Kidney tubule cell (primary cell): Measurements from ENCODE around the gene ZCCHC7.
A peak's percentile ranks its signal among the peaks of the same experiment; 100 is the strongest.
"Not testable (repeated sequence)": the region's sequence is repeated elsewhere in the genome, so short reads cannot be mapped to it uniquely, and the experiment has no call there.

Experiments
- DNase-seq: peaks from one replicate; pipeline ENCODE4 v3.0.0-alpha.2; 2018; ENCODE audit warnings: low spot score

The ZCCHC7 gene

DNA sequence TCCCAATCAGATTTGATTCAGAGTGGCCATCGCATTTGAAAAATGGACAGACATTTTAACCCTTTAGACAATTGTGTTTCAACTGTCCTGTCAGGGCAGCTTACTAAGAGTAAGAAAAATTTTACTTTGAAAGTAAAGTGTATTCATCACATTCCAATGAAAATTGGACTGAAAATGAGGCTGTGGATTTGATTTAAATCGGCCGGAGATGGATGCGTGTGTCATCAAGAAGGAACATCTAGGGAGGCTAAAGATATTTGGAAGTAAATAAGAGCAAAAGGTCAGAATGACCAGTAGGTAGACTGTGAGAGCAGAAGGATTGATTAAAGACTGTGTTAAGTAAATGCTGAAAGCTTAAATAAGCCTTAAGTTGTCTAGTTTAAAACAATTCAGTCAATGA, 1.5 kb downstream of the ZCCHC7 start:
- no peak for DNase-seq

DNA sequence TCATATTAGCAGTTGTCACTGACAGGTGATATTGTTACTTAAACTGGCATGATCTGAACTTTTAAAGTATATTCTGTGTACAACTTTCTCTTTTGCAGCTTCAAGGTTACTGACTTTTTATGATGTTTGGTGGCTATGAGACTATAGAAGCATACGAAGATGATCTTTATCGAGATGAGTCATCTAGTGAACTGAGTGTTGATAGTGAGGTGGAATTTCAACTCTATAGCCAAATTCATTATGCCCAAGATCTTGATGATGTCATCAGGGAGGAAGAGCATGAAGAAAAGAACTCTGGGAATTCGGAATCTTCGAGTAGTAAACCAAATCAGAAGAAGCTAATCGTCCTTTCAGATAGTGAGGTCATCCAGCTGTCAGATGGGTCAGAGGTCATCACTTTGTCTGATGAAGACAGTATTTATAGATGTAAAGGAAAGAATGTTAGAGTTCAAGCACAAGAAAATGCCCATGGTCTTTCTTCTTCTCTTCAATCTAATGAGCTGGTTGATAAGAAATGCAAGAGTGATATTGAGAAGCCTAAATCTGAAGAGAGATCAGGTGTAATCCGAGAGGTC, 5.9 kb downstream of the ZCCHC7 start:
- no peak for DNase-seq

DNA sequence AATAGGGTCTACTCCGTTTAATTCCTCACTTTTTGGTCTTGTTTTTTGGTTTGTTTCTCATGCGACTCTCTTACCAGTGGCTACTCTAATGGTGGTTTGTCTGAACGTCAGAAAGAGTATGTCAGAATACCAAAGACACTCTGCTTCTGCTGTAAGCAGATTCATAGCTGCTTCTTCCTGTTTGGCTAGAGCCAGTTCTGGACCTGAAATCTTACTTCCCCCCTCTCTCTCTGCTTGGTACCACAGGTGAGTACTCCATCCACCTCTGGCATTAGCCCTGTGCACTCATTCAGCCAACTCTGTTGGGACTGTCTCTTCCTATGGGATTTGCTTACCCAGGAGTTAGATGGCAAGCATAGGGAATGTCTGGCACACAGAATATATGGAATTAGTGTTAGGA, 6.6 kb downstream of the ZCCHC7 start:
- DNase-seq, result no peak

DNA sequence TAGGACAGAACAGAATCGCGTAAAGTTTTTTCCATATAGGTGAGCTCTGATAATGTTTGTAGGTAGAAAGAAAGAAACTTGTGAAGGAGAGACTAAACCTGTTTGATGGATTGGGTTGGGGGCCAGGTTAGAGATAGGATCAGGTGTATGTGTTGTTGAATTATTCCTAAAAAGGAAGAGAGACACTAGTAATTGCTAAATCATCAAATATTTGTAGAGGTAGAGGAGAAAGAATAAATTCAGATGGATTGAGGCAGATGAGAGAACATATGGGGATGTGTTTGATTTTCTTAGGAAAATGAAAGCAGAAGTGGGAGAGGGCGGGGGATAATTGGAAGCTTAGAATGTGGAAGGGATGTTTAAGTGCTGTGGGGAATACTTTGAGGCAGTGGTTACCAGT, 7.7 kb downstream of the ZCCHC7 start:
- no peak for DNase-seq

DNA sequence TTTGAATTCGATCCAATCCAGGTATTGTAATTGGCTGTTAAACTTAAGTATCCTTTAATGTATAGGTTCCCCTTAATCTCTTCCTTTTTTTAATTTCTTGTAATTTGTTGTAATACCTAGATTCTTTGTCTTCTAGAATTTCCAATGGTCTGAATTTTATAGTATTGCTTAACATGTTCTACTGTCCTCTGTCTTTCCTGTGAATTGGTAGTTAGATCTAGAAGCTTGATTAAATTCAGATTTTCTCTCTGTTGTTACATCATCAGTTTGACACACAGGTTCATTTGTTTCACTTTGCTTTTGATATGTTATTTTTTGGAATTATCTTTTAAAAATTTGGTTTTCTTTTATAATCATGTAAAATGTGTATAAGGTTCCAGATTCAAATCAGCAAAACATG, 13.8 kb downstream of the ZCCHC7 start:
- DNase-seq, result no peak

DNA sequence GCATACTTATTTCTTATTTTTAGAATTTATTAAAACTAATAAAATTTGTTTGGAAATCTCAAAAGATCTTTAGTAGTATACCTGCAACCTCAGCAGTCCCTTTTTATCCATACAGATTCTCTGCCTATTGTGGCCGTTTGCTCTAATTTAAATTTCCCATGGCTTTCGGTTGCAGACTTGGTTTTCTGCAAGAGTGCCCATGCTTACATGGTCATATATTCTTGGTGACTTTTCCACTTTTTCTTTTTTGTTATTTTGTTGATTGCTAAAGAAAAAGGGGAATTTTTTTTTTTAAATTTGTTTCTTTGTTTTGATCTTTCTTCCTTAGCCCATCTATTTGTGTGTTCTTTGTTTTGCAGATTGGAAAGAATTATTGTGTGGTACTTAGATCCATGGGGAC, 20.6 kb downstream of the ZCCHC7 start:
- no peak for DNase-seq

DNA sequence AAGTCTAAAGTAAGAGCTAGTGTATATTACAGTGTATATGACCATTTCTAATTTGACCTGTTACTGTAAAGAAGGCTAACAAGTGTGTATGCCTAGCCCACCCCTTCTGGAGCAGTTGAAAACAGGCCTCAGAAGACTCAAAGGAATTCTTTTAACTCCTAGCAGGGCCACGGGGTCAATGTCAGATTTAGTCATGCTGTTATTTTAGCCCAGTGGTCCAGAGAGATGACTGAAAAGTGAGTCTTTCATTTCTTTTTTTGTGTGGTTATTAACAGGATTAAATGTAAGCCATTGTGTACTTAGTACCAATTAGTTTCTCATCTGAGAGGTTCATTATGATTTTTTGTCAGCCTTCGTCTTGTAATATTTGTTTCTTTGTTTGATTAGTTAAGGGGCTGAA, 24.4 kb downstream of the ZCCHC7 start:
- DNase-seq, result peak; percentile 67

DNA sequence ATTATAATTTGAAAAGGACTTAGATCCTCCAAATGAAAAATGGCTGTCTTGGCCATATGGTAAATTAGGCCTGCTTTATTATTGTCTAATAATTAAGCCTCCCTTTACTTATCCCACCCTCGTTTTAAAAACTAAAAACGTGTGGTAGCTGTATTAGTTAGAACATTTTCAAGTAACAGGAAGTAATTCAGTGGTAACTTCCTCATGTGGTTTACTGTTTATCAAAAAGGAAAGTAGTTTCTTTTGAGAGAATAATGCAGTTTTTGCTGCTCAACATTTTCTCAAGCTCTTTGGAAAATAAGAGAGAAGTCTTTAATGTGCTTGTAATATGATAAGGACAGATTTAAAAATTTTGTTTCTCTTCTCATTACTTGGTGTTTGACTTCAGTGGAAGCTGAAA, 26.0 kb downstream of the ZCCHC7 start:
- DNase-seq, result peak; percentile 6

DNA sequence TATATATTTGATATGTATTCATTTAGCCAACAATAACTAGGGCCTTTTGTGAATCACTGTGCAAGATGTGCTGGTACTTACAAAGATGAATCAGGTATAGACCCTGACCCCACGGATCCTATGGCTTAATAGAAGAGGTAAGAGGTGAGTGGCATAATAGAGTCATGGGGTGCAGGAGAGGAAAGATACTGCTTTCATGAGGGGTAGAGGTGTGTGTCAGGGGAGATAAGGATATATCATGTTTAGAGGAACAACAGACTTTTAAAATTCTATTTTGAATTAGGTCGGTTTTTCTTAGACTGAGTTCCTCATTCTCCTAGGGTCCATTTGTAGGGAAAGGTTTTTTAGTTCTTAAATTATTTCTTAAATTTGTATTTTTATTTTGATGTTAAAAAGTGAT, 27.8 kb downstream of the ZCCHC7 start:
- DNase-seq, result no peak

DNA sequence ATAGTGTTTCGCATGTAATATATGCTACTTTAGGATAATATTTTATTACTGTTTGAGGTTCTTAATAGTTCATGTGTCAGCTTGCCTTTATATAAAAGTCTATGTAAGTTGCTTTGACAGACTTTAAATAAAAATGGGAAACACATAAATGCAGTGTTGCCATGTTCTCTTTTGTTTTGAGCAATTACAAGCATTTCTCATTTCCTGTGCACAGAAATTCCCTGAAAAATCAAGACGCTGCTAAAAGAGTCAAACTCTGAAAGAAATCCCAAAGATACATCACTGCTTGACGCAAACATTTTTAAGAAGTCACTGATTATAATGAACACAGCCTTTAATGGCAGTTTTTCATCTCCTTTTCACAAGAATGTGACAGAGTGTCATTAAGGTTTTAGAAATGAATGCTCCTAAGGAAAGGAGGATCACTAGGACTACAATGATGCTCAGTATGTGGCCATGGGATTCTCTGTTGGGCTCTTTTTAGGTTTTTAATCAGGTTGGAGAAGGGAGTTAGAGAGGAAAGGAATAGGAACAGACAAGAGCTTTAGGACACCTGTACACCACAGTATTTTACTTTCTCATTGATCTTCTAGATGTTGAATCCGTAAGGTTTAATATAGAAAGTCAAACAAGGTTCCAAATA, 29.4 kb downstream of the ZCCHC7 start:
- DNase-seq, result no peak

DNA sequence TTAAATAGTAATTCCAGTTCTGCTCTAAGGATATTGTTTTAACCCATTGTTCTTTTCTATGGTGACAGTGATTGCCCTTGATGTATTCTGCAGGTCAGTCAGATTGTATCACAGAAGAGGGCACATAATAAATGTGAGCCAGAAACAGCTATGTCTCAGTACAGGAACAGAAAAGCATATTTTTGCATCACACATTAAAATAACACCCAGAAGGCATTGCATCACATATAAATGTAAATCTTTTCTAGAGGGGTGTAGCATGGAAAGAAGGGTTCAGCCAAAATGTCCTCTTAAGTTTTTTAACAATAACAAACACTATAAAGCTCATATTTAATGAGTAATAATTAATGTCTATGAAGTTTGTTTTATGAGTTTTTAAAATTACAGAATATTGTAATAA, 30.0 kb downstream of the ZCCHC7 start:
- no peak for DNase-seq

DNA sequence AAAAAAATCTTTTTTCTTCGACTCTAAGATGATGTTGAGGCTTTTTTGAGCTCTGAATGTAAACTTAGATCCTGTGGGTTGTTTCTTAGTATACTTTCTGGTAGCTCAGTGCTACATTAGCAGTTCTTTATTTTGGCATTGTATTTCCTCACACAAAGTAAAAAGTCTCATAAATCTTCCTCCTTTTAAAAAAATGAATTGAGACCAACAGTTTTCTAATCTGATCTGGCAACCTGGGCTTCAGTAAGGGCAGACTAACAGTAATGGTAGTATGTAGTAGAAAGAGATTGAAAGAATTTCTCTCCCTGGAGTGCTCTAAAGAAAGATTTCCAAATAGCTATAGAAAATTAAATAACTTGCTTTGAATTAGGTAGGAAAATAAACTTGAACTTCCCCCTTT, 31.4 kb downstream of the ZCCHC7 start:
- DNase-seq, result no peak

DNA sequence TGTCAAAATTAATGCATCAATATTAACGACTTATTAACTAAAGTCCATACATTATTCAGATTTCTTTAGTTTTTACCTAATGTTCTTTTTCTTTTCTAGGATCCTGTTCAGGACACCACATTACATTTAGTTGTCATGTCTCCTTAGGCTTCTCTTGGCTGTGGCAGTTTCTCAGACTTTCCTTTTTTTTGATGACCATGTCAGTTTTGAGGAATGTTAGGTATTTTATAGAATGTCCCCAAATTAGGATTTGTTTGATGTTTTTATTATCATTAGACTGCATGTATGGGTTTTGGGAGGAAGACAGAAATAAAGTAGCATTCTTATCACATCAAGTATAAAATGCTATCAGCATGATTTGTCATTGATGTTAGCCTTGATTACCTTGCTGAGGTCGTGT, 32.0 kb downstream of the ZCCHC7 start:
- DNase-seq, result no peak

DNA sequence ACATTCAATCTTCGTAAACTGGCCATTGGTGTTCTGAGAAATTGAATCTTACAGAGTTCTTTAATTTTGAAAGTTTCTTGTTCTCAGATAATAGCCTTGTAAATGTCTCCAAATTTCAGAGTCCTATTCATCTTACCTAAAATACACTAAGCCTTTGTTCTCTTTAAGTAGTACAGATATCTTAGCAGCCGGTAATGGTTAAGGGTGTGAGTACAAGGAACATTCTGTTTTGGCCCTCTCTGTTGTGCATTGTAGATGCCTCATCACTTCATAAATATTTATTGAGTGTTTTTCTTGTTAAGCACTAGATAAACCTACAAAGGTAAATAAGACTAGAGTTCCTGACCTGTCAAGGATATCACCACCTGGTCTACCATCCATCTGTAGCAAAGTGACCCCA, 35.2 kb downstream of the ZCCHC7 start:
- DNase-seq, result no peak

DNA sequence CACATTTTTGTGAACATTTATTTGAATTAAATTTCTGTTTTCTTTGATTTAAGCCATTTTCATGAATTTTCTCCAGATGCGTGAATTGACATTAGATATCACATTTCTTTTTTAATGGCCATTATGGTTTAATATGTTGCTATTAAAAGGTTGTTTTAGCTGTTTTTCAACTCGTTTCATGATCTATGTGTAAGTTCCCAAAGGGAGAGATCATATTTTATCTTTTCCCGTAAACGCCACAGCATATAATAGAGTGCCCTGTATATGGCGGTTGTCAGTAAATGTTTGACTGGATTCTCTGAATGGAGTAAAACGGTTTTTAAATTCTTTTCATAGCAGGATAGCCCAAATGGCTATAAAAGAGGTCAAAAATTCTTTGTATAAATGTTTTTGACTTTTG, 35.8 kb downstream of the ZCCHC7 start:
- DNase-seq, result no peak

DNA sequence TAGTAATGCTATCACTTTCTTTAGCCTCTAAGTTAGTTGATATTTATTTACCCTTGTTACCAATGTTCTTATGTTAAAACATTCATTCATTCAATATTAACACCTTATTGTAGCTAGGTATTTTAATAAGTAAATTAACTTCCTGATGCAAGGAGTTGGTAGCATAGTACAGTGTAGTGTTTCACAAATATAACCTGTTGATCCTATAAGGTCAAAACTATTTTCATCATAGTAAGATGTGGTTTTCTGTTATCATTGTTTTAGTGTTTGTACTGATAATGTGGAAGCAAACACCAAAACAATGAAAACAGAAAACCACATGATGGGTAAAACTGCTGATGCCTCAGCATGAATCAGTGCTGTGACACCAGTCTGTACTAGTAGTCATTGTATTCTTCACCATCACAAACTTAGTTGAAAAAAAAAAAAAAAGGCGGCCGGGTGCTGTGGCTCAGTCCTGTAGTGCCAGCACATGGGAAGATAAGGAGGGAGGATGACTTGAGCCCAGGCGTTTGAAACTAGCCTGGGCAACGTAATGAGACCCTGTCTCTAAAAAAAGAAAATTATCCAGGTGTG, 36.5 kb downstream of the ZCCHC7 start:
- peak; percentile 23 for DNase-seq

DNA sequence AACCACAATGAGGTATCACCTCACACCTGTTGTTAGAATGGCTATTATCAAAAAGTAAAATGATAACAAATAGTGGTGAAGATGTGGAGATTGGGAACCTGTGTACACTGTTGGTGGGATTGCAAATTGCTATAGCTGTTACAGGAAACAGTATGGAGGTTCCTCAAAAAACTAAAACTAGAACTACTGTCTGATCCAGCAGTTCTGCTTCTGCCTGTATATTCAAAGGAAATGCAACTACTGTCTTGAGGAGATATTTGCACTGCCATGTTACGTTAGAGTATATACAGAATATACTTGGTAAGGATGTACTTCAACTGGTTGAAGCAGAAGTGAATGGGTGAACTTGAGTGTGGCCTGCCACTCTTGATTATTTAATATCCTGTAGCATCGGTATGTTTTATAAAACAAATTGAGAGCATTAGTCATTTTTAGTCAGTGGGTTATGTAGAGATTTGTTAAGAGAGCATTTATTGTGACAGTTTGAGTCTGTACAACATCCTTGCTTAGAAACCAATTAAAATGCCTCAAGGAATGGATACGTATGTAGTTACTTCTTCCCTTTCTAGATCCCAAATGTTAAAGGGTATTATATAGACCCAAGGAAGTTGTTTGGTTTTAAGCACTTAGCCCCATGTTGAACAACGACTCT, 37.5 kb downstream of the ZCCHC7 start:
- no peak for DNase-seq

DNA sequence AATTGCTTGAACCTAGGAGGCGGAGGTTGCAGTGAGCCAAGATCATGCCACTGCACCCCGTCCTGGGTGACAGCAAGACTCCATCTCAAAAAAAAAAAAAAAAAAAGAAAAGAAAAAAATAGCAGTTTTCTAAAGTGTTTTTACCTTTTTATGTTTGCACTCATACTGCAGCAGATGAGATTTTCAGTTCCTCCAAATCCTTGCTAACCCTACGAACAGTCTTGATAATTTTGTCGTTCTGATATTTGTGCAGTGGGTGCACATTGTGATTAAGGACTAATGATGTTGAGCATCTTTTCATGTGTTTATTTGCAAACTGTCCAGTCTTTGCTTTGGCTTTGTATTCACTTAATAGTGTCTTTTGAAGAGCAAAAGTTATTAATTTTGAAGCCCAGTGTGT, 42.9 kb downstream of the ZCCHC7 start:
- DNase-seq, result no peak

DNA sequence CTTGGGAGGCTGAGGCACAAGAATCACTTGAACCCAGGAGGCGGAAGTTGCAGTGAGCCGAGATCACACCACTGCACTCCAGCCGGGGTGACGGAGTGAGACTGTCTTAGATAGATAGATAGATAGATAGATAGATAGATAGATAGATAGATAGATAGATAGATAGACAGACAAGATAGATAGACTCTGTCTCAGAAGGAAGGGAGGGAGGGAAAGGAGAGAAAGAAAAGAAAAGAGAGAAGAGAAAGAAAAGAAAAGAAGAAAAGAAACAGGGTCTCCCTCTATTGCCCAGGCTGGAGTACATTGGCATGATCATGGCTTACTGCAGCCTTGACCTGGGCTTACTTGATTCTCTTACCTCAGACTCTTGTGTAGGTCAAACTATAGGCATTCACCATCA, 44.0 kb downstream of the ZCCHC7 start:
- DNase-seq, result not testable (repeated sequence)

DNA sequence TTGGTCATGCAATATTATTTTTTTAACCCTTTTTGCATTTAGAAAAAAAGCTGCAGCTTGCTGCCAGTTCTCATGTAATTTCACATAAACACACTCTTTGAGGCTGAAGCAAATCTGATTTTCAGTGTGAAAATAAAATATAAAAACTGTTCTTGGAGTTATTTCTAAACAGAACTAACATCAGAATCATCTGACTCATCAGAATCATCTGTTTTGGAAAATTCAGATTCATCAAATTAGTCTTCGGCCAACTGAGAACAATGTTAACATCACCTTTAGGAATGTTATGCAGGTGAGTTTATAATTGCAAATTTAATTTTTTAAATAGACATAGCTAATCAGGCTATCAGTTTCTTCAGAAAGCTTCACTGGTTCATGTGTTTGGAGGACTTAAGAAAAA, 45.3 kb downstream of the ZCCHC7 start:
- no peak for DNase-seq

DNA sequence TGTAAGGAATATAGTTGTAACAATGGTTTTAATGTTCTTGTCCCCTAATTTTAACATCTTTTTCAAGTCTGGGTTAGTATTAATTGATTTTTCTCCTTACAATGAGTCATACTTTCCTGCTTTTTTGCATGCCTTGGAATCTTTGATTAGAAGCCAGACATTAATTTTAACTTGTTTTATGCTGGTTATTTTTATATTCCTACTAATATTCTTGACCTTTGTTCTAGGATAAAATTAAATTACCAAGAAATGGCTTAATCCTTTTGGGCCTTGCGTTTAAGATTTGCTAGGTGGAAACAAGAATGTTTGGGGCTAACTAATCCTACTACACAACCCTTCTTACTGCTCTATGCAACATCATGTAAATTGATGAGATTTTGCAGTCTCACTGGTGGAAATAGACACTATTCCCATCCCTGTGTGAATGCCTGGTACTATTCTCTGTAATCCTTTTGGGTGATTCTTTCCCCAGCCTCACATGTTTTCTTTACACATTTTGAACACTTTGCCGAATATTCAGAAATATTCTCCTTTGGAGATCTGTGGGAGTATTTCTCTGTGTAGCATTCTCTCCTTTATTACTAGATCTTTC, 47.2 kb downstream of the ZCCHC7 start:
- no peak for DNase-seq

DNA sequence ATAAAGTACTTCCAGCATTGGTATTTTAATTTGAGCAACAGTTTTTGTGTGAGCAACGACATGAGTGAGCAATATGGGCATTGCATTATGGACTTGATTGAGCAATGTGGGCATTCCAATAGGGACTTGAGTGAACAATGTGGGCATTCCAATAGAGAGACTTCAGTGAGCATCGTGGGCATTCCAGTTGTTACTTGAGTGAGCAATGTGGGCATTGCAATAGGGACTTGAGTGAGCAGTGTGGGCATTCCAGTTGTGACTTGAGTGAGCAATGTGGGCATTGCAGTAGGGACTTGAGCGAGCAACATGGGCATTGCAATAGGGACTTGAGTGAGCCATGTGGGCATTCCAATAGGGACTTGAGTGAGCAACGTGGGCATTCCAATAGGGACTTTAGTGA, 52.2 kb downstream of the ZCCHC7 start:
- no peak for DNase-seq

DNA sequence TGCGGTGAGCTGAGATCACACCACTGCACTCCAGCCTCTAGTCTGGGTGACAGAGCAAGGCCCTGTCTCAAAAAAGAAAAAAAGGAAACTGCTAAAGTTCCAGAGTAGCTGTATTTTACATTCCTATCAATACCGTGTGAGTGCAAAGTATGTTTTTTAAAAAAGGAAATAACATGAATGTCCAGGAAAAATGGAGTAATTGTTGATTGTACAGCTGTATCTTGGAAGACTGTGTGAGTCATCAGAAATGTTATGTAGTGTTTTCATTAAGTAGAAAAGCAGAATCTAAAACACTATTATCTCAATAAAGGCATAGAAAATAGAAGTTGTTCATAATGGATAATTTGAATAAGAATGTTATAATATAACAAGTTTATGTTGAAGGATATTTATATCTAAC, 53.9 kb downstream of the ZCCHC7 start:
- no peak for DNase-seq
